ENCODE measurements around the gene LRBA.

The LRBA gene

DNA sequence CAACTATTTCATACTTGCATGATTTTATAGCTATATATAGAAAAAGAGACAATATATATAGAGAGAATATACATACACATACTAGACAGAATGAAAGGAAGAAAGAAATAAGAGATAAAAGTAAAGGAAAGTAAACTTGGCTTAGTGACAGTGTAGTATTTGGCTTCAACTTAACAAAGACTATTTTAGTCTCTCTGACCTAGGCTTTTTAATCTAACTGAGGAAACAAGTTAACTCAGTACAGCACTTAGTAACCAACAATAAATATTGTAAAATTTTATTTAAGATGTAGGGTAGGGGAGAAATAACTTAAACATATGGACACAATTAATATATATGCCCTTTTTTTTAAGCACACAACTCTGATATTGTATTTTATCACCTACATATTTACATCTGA is 682.1 kb downstream of the LRBA start:
- TF ChIP-seq CTCF (IDR thresholded peaks at IDR 0.05; ENCODE audit: low read depth, low read length, poor library complexity, severe bottlenecking) = no peak
- TF ChIP-seq EZH2phosphoT487 (IDR thresholded peaks at IDR 0.05; ENCODE audit: borderline replicate concordance, low read length) = no peak
- Histone ChIP-seq H3K79me2 (ENCODE audit: control insufficient read depth, low read length) (no peaks in the 10 kb centered on the region), H3K4me2 (ENCODE audit: low read length) (no peak overlapping the region)

DNA sequence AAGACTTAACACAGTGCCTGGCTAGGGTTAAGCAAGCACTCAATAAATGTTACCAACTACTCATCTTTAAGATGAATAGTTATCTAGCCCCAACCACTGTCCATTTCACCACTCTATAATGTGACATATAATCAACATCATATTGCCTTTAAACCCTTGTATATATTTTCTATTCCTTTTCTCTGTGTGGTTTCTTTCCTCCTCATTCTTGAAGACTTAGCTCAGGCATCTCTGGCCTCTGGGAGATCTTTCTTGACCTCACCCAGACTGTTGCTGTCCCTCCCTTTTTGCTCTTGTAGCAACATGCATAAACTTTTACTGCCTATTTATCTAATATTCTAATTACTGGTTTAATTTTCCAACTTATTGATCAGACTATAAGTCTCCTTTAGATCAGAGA is 683.0 kb downstream of the LRBA start:
- H3F3A ChIP-seq (ENCODE audit: control insufficient read depth, insufficient read depth) = no peaks in the 10 kb centered on the region
- H3K27ac ChIP-seq (ENCODE audit: low read depth, low read length) = no peak overlapping the region
- H4K20me1 ChIP-seq (ENCODE audit: control insufficient read depth, insufficient read depth, low read depth, low read length) = no peaks in the 10 kb centered on the region
- H3K4me1 ChIP-seq (ENCODE audit: control insufficient read depth, low read length) = peaks cover 5% of the 10 kb centered on the region
- H3K9me2 ChIP-seq (replicated peaks; ENCODE audit: control insufficient read depth, low read length) = no peaks in the 10 kb centered on the region
- H3K9me3 ChIP-seq (ENCODE audit: control insufficient read depth, insufficient read depth, low read length) = no peaks in the 10 kb centered on the region
- TF ChIP-seq CTCF (IDR thresholded peaks at IDR 0.05; ENCODE audit: low read depth, low read length, poor library complexity, severe bottlenecking) (no peak), EZH2phosphoT487 (IDR thresholded peaks at IDR 0.05; ENCODE audit: borderline replicate concordance, low read length) (no peak)
- no peak overlapping the region for H3K4me2 ChIP-seq (ENCODE audit: low read length)
- H3K36me3 ChIP-seq (ENCODE audit: control insufficient read depth, low read length) = no peaks in the 10 kb centered on the region
- no peaks in the 10 kb centered on the region for H3K79me2 ChIP-seq (ENCODE audit: control insufficient read depth, low read length)
- H3K27me3 ChIP-seq (ENCODE audit: control insufficient read depth, low read length) = no peaks in the 10 kb centered on the region
- no peak overlapping the region for H3K4me3 ChIP-seq (ENCODE audit: low read length)

More for the DNA sequence above, 682.1 kb downstream of the LRBA start:
- Histone ChIP-seq H3K27me3 (ENCODE audit: control insufficient read depth, low read length) (no peaks in the 10 kb centered on the region), H4K20me1 (ENCODE audit: control insufficient read depth, insufficient read depth, low read depth, low read length) (no peaks in the 10 kb centered on the region), H3K27ac (ENCODE audit: low read depth, low read length) (no peak overlapping the region), H3F3A (ENCODE audit: control insufficient read depth, insufficient read depth) (no peaks in the 10 kb centered on the region), H3K9me2 (replicated peaks; ENCODE audit: control insufficient read depth, low read length) (no peaks in the 10 kb centered on the region), H3K9me3 (ENCODE audit: control insufficient read depth, insufficient read depth, low read length) (no peaks in the 10 kb centered on the region), H3K4me1 (ENCODE audit: control insufficient read depth, low read length) (peaks cover 5% of the 10 kb centered on the region), H3K4me3 (ENCODE audit: low read length) (no peak overlapping the region), H3K36me3 (ENCODE audit: control insufficient read depth, low read length) (no peaks in the 10 kb centered on the region)

DNA sequence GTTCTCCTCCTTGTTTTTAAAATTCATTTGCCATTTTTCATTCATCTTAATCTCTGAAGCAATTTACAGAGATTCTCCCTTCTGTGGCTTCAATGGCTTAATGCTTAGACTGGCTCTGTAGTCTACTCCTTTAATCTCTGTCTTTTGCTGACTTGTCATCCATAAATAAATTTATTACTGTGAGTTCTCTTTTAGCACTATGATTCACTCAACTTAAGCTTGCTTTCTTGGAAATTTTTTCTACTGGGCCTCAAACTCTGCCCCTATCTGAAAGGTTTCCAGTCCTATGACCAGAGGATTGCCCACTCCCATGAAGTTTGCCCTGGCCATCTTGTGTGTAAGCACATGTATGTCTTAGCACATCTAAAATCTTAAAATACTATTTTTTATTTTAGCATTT is 685.7 kb downstream of the LRBA start:
- Histone ChIP-seq H4K20me1 (ENCODE audit: control insufficient read depth, insufficient read depth, low read depth, low read length) (no peaks in the 10 kb centered on the region), H3K4me3 (ENCODE audit: low read length) (no peak overlapping the region), H3K27ac (ENCODE audit: low read depth, low read length) (no peak overlapping the region), H3K9me2 (replicated peaks; ENCODE audit: control insufficient read depth, low read length) (no peaks in the 10 kb centered on the region), H3K36me3 (ENCODE audit: control insufficient read depth, low read length) (peaks cover 3% of the 10 kb centered on the region; the same call in 1 of the 2 replicates), H3K4me1 (ENCODE audit: control insufficient read depth, low read length) (peaks cover 5% of the 10 kb centered on the region), H3K79me2 (ENCODE audit: control insufficient read depth, low read length) (no peaks in the 10 kb centered on the region), H3K4me2 (ENCODE audit: low read length) (no peak overlapping the region), H3F3A (ENCODE audit: control insufficient read depth, insufficient read depth) (no peaks in the 10 kb centered on the region), H3K27me3 (ENCODE audit: control insufficient read depth, low read length) (no peaks in the 10 kb centered on the region), H3K9me3 (ENCODE audit: control insufficient read depth, insufficient read depth, low read length) (no peaks in the 10 kb centered on the region)
- TF ChIP-seq EZH2phosphoT487 (IDR thresholded peaks at IDR 0.05; ENCODE audit: borderline replicate concordance, low read length) = no peak
- no peak for TF ChIP-seq CTCF (IDR thresholded peaks at IDR 0.05; ENCODE audit: low read depth, low read length, poor library complexity, severe bottlenecking)
